MM.1S (cell line): ENCODE data around the gene GALP.

Experiments
- CTCF ChIP-seq: fragments of 300-600 bp; sonication (generic); IDR thresholded peaks from 2 replicates; pipeline ENCODE4 v1.5.1; 2016; ENCODE audit warnings: antibody characterized with exemption, low read length, mixed read lengths
- EZH2 ChIP-seq: fragments of 300-600 bp; sonication (generic); optimal IDR thresholded peaks from 2 replicates; pipeline ENCODE3; 2017; ENCODE audit warnings: low read depth, mild to moderate bottlenecking, antibody characterized with exemption, low read length, mixed read lengths

DNA sequence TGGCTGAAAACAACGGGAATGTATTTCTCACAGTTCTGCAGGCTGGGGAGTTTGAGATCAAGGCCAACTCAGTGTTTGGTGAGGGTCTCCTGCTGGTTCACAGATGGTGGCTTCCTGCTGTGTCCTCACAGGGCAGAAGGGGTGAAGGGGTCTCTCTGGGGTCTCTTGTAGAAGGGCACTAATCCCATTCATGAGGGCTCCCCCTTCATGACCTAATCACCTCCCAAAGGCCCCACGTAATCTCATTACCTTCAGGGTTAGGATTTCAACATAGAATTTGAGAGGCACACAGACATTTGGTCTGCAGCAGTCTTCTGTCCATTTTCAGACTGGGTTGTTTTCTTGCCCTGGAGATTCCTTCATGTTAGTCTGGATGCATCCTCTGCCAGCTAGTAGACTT lies 23.2 kb upstream of the GALP start:
- TF ChIP-seq CTCF (no peak), EZH2 (no peak)
